Testis (tissue), 3 donors: ENCODE measurements around the gene SFTPB. TPM values are rescaled to one million over a fixed set of nuclear protein-coding genes. Genes with fewer than 3 reads are reported as not detected.
"Not testable (repeated sequence)": the region's sequence is repeated elsewhere in the genome, so short reads cannot be mapped to it uniquely, and the experiment has no call there.

Experiments used
- DNase-seq: peaks from one replicate; pipeline ENCODE4 v3.0.0-alpha.2; 2019
- H3K27ac ChIP-seq, 2 donors: fragments of 200-600 bp; sonication (generic); one replicate each; pipeline ENCODE4 v1.5.1; 2019
- H3K27me3 ChIP-seq: fragments of 200-600 bp; sonication (generic); one replicate; pipeline ENCODE4 v1.5.1; 2019
- H3K36me3 ChIP-seq: fragments of 200-600 bp; sonication (generic); one replicate; pipeline ENCODE4 v1.5.1; 2017; ENCODE audit warnings: low read depth; ENCODE audit errors: missing control alignments
- H3K4me1 ChIP-seq: fragments of 200-600 bp; sonication (generic); one replicate; pipeline ENCODE4 v1.5.1; 2019
- H3K4me3 ChIP-seq, 2 donors: fragments of 200-600 bp; sonication (generic); one replicate each; pipeline ENCODE4 v1.5.1; 2017 to 2019
- H3K9me3 ChIP-seq: fragments of 200-600 bp; sonication (generic); one replicate; pipeline ENCODE4 v1.5.1; 2017
- POLR2A ChIP-seq: fragments of 450-650 bp; IDR thresholded peaks from one replicate; pipeline ENCODE4 v1.6.1; 2017; ENCODE audit warnings: antibody characterized with exemption, mild to moderate bottlenecking, moderate library complexity
- WGBS, 2 donors: methylation state at CpG; one replicate each; pipeline ENCODE4 v1.1.5; 2018; 5-methylcytosine and 5-hydroxymethylcytosine counted together
- intact Hi-C: fragments of 100-400 bp; cut with DNase I; formaldehyde crosslinking; loops from one replicate; pipeline ENCODE4 v1.15.1; 2023; ENCODE audit warnings: low total_unique reads
- polyA plus RNA-seq: library from polyadenylated mRNA; stranded (reverse); fragments of 350-450 nt; fragmentation: Illumina TruSeq; extraction: RNeasy Lipid Tissue Mini Kit (QIAGEN cat#74804); gene quantifications from one replicate; pipeline ENCODE4 v1.2.3, GENCODE V29; 2014; ENCODE audit warnings: low read depth, low replicate concordance; ENCODE audit not compliant: insufficient read depth
- total RNA-seq, 2 donors: library from RNA; depleted of rRNA; stranded (reverse); fragments of >200 nt; gene quantifications; one replicate each; pipeline ENCODE4 v1.2.3, GENCODE V29; 2016
- TF ChIP-seq, protein P1 (sequence below), 3 experiments: fragments of 450-650 bp in 2 of 3; fragments of 200-600 bp in 1 of 3; sonication (generic) in 1 of 3; IDR thresholded peaks; one replicate each; pipeline ENCODE4 v1.5.1; 2016 to 2019; ENCODE audit warnings: antibody characterized with exemption in 3 of 3, mild to moderate bottlenecking in 2 of 3, moderate library complexity in 1 of 3

The SFTPB gene
- total and polyA plus RNA-seq, 3 donors from 2014 or later = 0.25 to 0.36 TPM; not detected in 1

DNA sequence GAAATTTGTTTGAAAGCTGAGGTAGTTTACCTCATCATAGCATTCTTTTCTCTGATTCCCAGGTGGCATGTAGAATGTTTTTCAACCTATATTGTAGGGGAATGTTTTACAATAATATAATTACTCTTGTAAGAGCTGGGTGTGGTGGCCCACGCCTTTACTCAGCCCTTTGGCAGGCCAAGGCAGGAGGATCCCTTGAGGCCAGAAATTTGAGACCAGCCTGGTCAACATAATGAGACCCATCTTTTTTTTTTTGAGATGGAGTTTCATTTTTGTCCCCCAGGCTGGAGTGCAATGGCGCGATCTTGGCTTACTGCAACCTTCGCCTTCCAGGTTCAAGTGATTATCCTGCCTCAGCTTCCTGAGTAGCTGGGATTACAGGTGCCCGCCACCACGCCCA is 48.4 kb downstream of the SFTPB start:
- Histone ChIP-seq H3K36me3 (no peaks in the 10 kb centered on the region), H3K27ac (no peak overlapping the region), H3K4me1 (peaks cover 14% of the 10 kb centered on the region), H3K9me3 (no peaks in the 10 kb centered on the region), H3K27me3 (no peaks in the 10 kb centered on the region), H3K4me3 (no peak overlapping the region)
- TF ChIP-seq, protein P1, sequence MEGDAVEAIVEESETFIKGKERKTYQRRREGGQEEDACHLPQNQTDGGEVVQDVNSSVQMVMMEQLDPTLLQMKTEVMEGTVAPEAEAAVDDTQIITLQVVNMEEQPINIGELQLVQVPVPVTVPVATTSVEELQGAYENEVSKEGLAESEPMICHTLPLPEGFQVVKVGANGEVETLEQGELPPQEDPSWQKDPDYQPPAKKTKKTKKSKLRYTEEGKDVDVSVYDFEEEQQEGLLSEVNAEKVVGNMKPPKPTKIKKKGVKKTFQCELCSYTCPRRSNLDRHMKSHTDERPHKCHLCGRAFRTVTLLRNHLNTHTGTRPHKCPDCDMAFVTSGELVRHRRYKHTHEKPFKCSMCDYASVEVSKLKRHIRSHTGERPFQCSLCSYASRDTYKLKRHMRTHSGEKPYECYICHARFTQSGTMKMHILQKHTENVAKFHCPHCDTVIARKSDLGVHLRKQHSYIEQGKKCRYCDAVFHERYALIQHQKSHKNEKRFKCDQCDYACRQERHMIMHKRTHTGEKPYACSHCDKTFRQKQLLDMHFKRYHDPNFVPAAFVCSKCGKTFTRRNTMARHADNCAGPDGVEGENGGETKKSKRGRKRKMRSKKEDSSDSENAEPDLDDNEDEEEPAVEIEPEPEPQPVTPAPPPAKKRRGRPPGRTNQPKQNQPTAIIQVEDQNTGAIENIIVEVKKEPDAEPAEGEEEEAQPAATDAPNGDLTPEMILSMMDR (IDR thresholded peaks at IDR 0.05) = no peak
- no peak for TF ChIP-seq POLR2A
- intact Hi-C loops = no loop called here
- no peak for DNase-seq
- 93 to 96% methylated on average over 6 of the region's 6 CpGs for WGBS, 2 donors

DNA sequence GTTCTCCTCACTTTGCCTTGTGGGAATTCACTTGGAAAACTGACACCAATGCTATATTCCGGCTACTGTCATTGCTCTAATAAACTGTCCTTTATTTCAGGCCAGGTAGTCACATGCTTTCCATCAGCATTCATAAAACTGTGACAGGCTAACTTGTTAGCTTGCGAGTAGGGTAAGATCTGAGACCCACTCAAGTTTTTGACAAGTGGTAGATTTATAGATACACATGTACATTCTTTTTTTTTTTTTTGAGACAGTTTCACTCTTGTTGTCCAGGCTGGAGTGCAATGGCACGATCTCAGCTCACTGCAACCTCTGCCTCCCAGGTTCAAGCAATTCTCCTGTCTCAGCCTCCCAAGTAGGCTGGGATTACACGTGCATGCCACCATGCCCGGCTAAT is 50.3 kb downstream of the SFTPB start:
- H3K27ac ChIP-seq, H3K4me3 ChIP-seq, H3K36me3 ChIP-seq, DNase-seq, H3K9me3 ChIP-seq, H3K27me3 ChIP-seq, intact Hi-C loops: not testable (repeated sequence)
- peaks cover 14% of the 10 kb centered on the region for H3K4me1 ChIP-seq
- WGBS, 2 donors = 74 to 82% methylated on average over 5 of the region's 5 CpGs

DNA sequence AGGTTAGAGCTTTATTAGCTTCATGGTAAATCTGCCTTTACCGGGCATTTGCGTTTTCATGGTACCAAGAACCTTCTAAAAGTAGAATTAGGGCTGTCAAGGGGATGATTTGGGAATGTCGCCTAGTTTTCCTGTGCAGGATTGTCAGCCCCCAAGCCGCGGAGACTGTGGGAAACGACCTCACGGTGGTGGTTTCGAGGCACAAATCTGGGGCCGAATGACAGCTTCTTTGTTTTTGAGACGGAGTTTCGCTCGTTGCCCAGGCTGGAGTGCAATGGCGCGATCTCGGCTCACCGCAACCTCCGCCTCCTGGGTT is 52.6 kb downstream of the SFTPB start:
- WGBS, 2 donors = 56 to 72% methylated on average over 9 to 17 of the region's 17 CpGs

DNA sequence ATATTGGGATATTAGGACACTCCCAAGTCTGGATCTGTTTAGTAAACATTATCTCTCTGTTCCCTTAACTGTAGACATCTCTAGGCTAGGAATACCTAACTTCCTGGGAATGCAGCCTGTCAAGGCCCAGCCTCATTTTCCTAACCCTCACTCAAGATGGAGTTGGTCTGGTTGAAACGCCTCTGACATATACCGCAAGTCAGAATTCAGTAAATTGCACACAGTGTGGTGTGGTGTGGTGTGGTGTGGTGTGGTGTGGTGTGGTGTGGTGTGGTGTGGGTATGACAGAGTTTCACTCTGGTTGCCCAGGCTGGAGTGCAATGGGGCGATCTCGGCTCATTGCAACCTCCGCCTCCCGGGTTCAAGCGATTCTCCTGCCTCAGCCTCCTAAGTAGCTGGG is 53.2 kb downstream of the SFTPB start:
- DNase-seq, H3K36me3 ChIP-seq, H3K27ac ChIP-seq, H3K4me3 ChIP-seq, H3K9me3 ChIP-seq, H3K27me3 ChIP-seq, intact Hi-C loops: not testable (repeated sequence)
- H3K4me1 ChIP-seq = peaks cover 19% of the 10 kb centered on the region
- 72 to 90% methylated on average over 6 to 7 of the region's 7 CpGs for WGBS, 2 donors

More for the DNA sequence above, 52.6 kb downstream of the SFTPB start:
- intact Hi-C loops = no loop called here
- peak overlapping the region; percentile 70 to 82 for H3K4me3 ChIP-seq
- TF ChIP-seq, protein P1 (IDR thresholded peaks at IDR 0.05) = no peak
- TF ChIP-seq POLR2A = no peak
- no peaks in the 10 kb centered on the region for H3K27me3 ChIP-seq
- no peaks in the 10 kb centered on the region for H3K36me3 ChIP-seq
- H3K9me3 ChIP-seq = no peaks in the 10 kb centered on the region
- peak overlapping the region in 1 of 2 donors; percentile 70 for H3K27ac ChIP-seq
- DNase-seq = no peak
- H3K4me1 ChIP-seq = peaks cover 19% of the 10 kb centered on the region

DNA sequence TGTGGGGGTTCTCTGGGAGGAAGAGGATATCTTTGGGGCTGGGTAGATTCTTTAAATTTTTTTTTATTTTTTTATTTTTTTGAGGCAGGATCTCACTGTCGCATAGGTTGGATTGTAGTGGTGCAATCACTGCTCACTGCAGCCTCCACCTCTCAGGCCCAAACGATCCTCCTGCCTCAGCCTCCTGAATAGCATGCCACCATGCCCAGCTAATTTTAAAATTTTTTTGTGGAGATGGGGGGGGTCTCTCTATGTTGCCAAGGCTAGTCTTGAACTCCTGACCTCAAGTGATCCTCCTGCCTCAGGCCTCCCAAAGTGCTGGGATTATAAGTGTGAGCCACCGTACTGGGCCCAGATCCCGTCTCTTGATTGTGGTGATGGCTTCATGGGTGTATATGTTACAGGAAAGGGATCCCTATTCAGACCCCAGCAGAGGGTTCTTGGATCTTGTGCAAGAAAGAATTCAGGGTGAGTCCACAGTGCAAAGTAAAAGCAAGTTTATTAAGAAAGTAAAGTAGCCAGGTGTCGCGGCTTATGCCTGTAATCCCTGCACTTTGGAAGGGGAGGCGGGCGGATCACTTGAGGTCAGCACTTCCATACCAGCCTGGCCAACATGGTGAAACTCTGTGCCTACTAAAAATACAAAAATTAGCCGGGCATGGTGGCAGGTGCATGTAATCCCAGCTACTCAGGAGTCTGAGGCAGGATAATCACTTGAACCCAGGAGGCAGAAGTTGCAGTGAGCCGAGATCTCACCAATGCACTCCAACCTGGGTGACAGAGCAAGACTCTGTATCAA is 54.1 kb downstream of the SFTPB start:
- Histone ChIP-seq H3K27me3 (no peaks in the 10 kb centered on the region), H3K9me3 (no peaks in the 10 kb centered on the region), H3K27ac (no peak overlapping the region), H3K4me3 (no peak overlapping the region), H3K4me1 (peaks cover 19% of the 10 kb centered on the region), H3K36me3 (no peaks in the 10 kb centered on the region)
- WGBS, 2 donors = 72 to 86% methylated on average over 10 of the region's 10 CpGs
- no peak for TF ChIP-seq POLR2A
- DNase-seq = no peak
- intact Hi-C loops = no loop called here

DNA sequence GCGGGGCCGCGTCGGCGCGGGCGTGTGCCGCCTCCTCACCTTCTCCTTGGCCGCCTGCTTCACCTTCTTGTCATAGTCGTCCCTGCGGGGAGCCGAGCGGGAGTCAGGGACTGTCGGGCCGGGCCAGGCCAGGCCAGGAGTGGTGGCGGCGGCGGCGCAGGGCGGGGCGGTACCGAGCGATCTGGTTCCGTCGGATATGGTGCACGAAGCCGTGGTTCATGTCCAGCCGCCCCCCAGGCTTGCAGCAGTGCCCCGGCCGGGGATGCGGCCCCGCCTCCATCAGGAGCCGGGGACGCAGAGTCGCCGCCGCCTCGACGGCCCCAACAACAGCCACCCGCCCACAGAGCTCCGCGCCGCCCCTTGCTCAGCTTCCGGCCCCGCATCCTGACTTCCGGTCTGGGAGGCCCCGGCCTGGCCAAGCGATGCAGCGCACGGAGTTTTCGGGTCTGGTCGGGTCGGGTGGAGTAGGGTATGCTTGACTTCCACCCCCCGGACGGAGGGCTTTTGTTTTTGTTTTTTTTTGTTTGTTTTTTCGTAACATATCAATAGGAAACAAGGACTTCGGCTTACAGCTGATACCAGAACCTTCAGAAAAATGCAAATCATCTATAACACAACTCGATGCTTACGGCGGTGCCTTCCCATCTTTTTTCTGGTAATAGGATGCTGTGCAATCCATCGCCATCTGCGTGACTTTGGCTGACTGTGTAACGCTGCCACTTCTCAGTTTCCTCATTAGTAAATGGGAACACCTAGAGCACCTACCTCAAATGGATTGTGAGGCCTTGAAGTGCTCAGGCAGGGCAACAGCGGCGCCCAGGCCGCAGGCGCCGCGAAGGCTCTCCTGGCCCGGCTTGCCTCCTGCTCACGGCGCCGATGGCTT is 56.1 kb downstream of the SFTPB start, which contains the start of gene C2orf68:
TSS of gene C2orf68 (minus strand) at position 362 of the 883 bp plus-strand sequence. CDS start at position 280, 82 bp downstream.
- TF ChIP-seq, protein P1 (IDR thresholded peaks at IDR 0.05) = no peak
- TF ChIP-seq POLR2A = no peak
- no peaks in the 10 kb centered on the region for H3K27me3 ChIP-seq
- WGBS, 2 donors = 5 to 12% methylated on average over 41 to 72 of the region's 73 CpGs
- no peaks in the 10 kb centered on the region for H3K9me3 ChIP-seq
- H3K4me1 ChIP-seq = peaks cover 11% of the 10 kb centered on the region
- peak within 1 kb of the TSS; percentile 78 to 86 for H3K27ac ChIP-seq
- peak; percentile 95 for DNase-seq
- intact Hi-C loops = no loop called here
- H3K4me3 ChIP-seq = peak within 1 kb of the TSS; percentile 83 to 99
- H3K36me3 ChIP-seq = no peaks in the 10 kb centered on the region
